Measurements from ENCODE around the gene PARP1.

PARP1 gene

GRCh38 chr1:226404904-226405222, 3.0 kb downstream of the PARP1 start:
- no peak for DNase-seq

GRCh38 chr1:226404063-226404903, 3.6 kb downstream of the PARP1 start:
- DNase-seq = no peak

- DNase-seq = no peak
These were observed 4.5 kb downstream of the PARP1 start for GRCh38 chr1:226403201-226404034.

- peak; percentile 80 to 90 for DNase-seq
These were observed 5.1 kb downstream of the PARP1 start for GRCh38 chr1:226402739-226403165.

GRCh38 chr1:226401355-226402303, 6.3 kb downstream of the PARP1 start:
- DNase-seq = no peak

GRCh38 chr1:226400519-226401354, 7.2 kb downstream of the PARP1 start:
- DNase-seq = no peak

- DNase-seq = no peak
These were observed 9.8 kb downstream of the PARP1 start for GRCh38 chr1:226397955-226398636.

GRCh38 chr1:226397011-226397926, 10.6 kb downstream of the PARP1 start:
- DNase-seq = no peak

- DNase-seq = no peak
These were observed 12.1 kb downstream of the PARP1 start for GRCh38 chr1:226395753-226396152.

- no peak for DNase-seq
These were observed 13.4 kb downstream of the PARP1 start for GRCh38 chr1:226394462-226394861.

- no peak for DNase-seq
These were observed 17.2 kb downstream of the PARP1 start for GRCh38 chr1:226390681-226391080.

GRCh38 chr1:226388131-226388530, 19.8 kb downstream of the PARP1 start:
- no peak for DNase-seq

- no peak for DNase-seq
These were observed 23.2 kb downstream of the PARP1 start for GRCh38 chr1:226384717-226385116.

- no peak for DNase-seq
These were observed 23.9 kb downstream of the PARP1 start for GRCh38 chr1:226384040-226384439.

- no peak for DNase-seq
These were observed 25.9 kb downstream of the PARP1 start for GRCh38 chr1:226382030-226382429.

GRCh38 chr1:226381226-226381998, 26.5 kb downstream of the PARP1 start:
- no peak for DNase-seq

GRCh38 chr1:226378071-226378470, 29.8 kb downstream of the PARP1 start:
- no peak for DNase-seq

GRCh38 chr1:226376300-226376699, 31.6 kb downstream of the PARP1 start:
- DNase-seq = no peak

- DNase-seq = no peak
These were observed 34.5 kb downstream of the PARP1 start for GRCh38 chr1:226373376-226373775.
